Measurements from ENCODE around the gene HLCS. TPM values are rescaled to one million over a fixed set of nuclear protein-coding genes. Genes with fewer than 3 reads are reported as not detected.
A peak's percentile ranks its signal among the peaks of the same experiment; 100 is the strongest.
"Not testable (repeated sequence)": the region's sequence is repeated elsewhere in the genome, so short reads cannot be mapped to it uniquely, and the experiment has no call there.

The HLCS gene
- 9.8 TPM for polyA plus RNA-seq (2013, experiment 1 of 2)
- polyA plus RNA-seq (2013, experiment 2 of 2), result 9.5 TPM

- 2% methylated on average over 98 of the region's 101 CpGs for WGBS
- Histone ChIP-seq H3K4me1 (ENCODE audit: insufficient read depth, low read length) (0 out of 2 replicates have a peak, but pooled peaks cover 6% of the 10 kb centered on the region), H3K36me3 (ENCODE audit: insufficient read depth, low read length) (0 out of 2 replicates have a peak, but pooled peaks cover 1% of the 10 kb centered on the region), H3K4me3 (ENCODE audit: low read length) (peak within 1 kb of the TSS; percentile 77), H3K9ac (ENCODE audit: low read depth, low read length) (peak within 1 kb of the TSS; percentile 78), H3K27ac (ENCODE audit: low read depth, low read length) (peak within 1 kb of the TSS; percentile 71; the same call in 1 of the 2 replicates), H3K9me3 (ENCODE audit: insufficient read depth, low read depth, low read length) (no peaks in the 10 kb centered on the region), H3K27me3 (ENCODE audit: insufficient read depth, low read length) (no peaks in the 10 kb centered on the region)
Observed at GRCh38 chr21:36966066-36966820, at the start of gene HLCS. Gene HLCS (minus strand): TSS chr21:36966669. CDS start chr21:36966638, 31 bp downstream.

- Histone ChIP-seq H3K9ac (ENCODE audit: low read depth, low read length) (no peak overlapping the region), H3K27me3 (ENCODE audit: insufficient read depth, low read length) (peaks cover 50% of the 10 kb centered on the region), H3K9me3 (ENCODE audit: insufficient read depth, low read depth, low read length) (no peaks in the 10 kb centered on the region), H3K4me3 (ENCODE audit: low read length) (peak overlapping the region; percentile 39), H3K27ac (ENCODE audit: low read depth, low read length) (no peak overlapping the region), H3K4me1 (ENCODE audit: insufficient read depth, low read length) (peaks cover 9% of the 10 kb centered on the region; the same call in 1 of the 2 replicates), H3K36me3 (ENCODE audit: insufficient read depth, low read length) (no peaks in the 10 kb centered on the region)
- 19% methylated on average over 30 of the region's 30 CpGs for WGBS
Observed at GRCh38 chr21:37009740-37010341, 43.4 kb upstream of the HLCS start.

- Histone ChIP-seq H3K36me3 (ENCODE audit: insufficient read depth, low read length) (no peaks in the 10 kb centered on the region), H3K9me3 (ENCODE audit: insufficient read depth, low read depth, low read length) (no peaks in the 10 kb centered on the region), H3K27ac (ENCODE audit: low read depth, low read length) (no peak overlapping the region), H3K4me3 (ENCODE audit: low read length) (no peak overlapping the region), H3K9ac (ENCODE audit: low read depth, low read length) (no peak overlapping the region), H3K4me1 (ENCODE audit: insufficient read depth, low read length) (peaks cover 9% of the 10 kb centered on the region; the same call in 1 of the 2 replicates), H3K27me3 (ENCODE audit: insufficient read depth, low read length) (peaks cover 54% of the 10 kb centered on the region)
- WGBS, result 62% methylated on average over 12 of the region's 12 CpGs
Observed at GRCh38 chr21:37008724-37009123, 42.3 kb upstream of the HLCS start.

GRCh38 chr21:37006486-37007291, 40.2 kb upstream of the HLCS start, which contains the start of gene RIPPLY3:
Gene RIPPLY3 (plus strand): TSS chr21:37006702. CDS start chr21:37006773, 71 bp downstream.
- WGBS, result 2% methylated on average over 87 of the region's 87 CpGs
- peaks cover 54% of the 10 kb centered on the region for H3K27me3 ChIP-seq (ENCODE audit: insufficient read depth, low read length)
- peak within 1 kb of the TSS; percentile 62 for H3K4me3 ChIP-seq (ENCODE audit: low read length)
- H3K4me1 ChIP-seq (ENCODE audit: insufficient read depth, low read length), result peaks cover 9% of the 10 kb centered on the region; the same call in 1 of the 2 replicates
- H3K9me3 ChIP-seq (ENCODE audit: insufficient read depth, low read depth, low read length), result no peaks in the 10 kb centered on the region
- no peak within 1 kb of the TSS for H3K27ac ChIP-seq (ENCODE audit: low read depth, low read length)
- H3K36me3 ChIP-seq (ENCODE audit: insufficient read depth, low read length), result no peaks in the 10 kb centered on the region
- no peak within 1 kb of the TSS for H3K9ac ChIP-seq (ENCODE audit: low read depth, low read length)

GRCh38 chr21:37005548-37006485, 39.3 kb upstream of the HLCS start:
- no peaks in the 10 kb centered on the region for H3K36me3 ChIP-seq (ENCODE audit: insufficient read depth, low read length)
- H3K9ac ChIP-seq (ENCODE audit: low read depth, low read length), result no peak overlapping the region
- H3K4me1 ChIP-seq (ENCODE audit: insufficient read depth, low read length), result peaks cover 12% of the 10 kb centered on the region; the same call in 1 of the 2 replicates
- peak overlapping the region; percentile 62 for H3K4me3 ChIP-seq (ENCODE audit: low read length)
- H3K27ac ChIP-seq (ENCODE audit: low read depth, low read length), result no peak overlapping the region
- no peaks in the 10 kb centered on the region for H3K9me3 ChIP-seq (ENCODE audit: insufficient read depth, low read depth, low read length)
- peaks cover 54% of the 10 kb centered on the region for H3K27me3 ChIP-seq (ENCODE audit: insufficient read depth, low read length)
- 14% methylated on average over 76 of the region's 76 CpGs for WGBS

GRCh38 chr21:37003917-37004316, 37.4 kb upstream of the HLCS start:
- H3K9ac ChIP-seq (ENCODE audit: low read depth, low read length); H3K4me3 ChIP-seq (ENCODE audit: low read length); H3K27ac ChIP-seq (ENCODE audit: low read depth, low read length); H3K36me3 ChIP-seq (ENCODE audit: insufficient read depth, low read length); H3K4me1 ChIP-seq (ENCODE audit: insufficient read depth, low read length); H3K9me3 ChIP-seq (ENCODE audit: insufficient read depth, low read depth, low read length): not testable (repeated sequence)
- WGBS, result 96% methylated on average over 3 of the region's 3 CpGs
- H3K27me3 ChIP-seq (ENCODE audit: insufficient read depth, low read length), result peaks cover 45% of the 10 kb centered on the region

GRCh38 chr21:37002851-37003250, 36.4 kb upstream of the HLCS start:
- peaks cover 34% of the 10 kb centered on the region for H3K27me3 ChIP-seq (ENCODE audit: insufficient read depth, low read length)
- not testable (repeated sequence) for H3K9me3 ChIP-seq (ENCODE audit: insufficient read depth, low read depth, low read length); H3K4me3 ChIP-seq (ENCODE audit: low read length); H3K4me1 ChIP-seq (ENCODE audit: insufficient read depth, low read length); H3K27ac ChIP-seq (ENCODE audit: low read depth, low read length); H3K36me3 ChIP-seq (ENCODE audit: insufficient read depth, low read length); H3K9ac ChIP-seq (ENCODE audit: low read depth, low read length)
- 93% methylated on average over 12 of the region's 12 CpGs for WGBS

GRCh38 chr21:37001441-37001840, 35.0 kb upstream of the HLCS start:
- Histone ChIP-seq H3K9ac (ENCODE audit: low read depth, low read length) (no peak overlapping the region), H3K36me3 (ENCODE audit: insufficient read depth, low read length) (no peaks in the 10 kb centered on the region), H3K4me3 (ENCODE audit: low read length) (no peak overlapping the region), H3K27me3 (ENCODE audit: insufficient read depth, low read length) (peaks cover 20% of the 10 kb centered on the region), H3K27ac (ENCODE audit: low read depth, low read length) (no peak overlapping the region), H3K9me3 (ENCODE audit: insufficient read depth, low read depth, low read length) (no peaks in the 10 kb centered on the region), H3K4me1 (ENCODE audit: insufficient read depth, low read length) (peaks cover 3% of the 10 kb centered on the region; the same call in 1 of the 2 replicates)
- 83% methylated on average over 3 of the region's 3 CpGs for WGBS

- Histone ChIP-seq H3K4me3 (ENCODE audit: low read length) (no peak overlapping the region), H3K9me3 (ENCODE audit: insufficient read depth, low read depth, low read length) (no peaks in the 10 kb centered on the region), H3K4me1 (ENCODE audit: insufficient read depth, low read length) (peaks cover 3% of the 10 kb centered on the region; the same call in 1 of the 2 replicates), H3K27me3 (ENCODE audit: insufficient read depth, low read length) (peaks cover 10% of the 10 kb centered on the region), H3K27ac (ENCODE audit: low read depth, low read length) (no peak overlapping the region), H3K9ac (ENCODE audit: low read depth, low read length) (no peak overlapping the region), H3K36me3 (ENCODE audit: insufficient read depth, low read length) (no peaks in the 10 kb centered on the region)
- WGBS, result 87% methylated on average over 3 of the region's 4 CpGs
Observed at GRCh38 chr21:37000381-37000780, 33.9 kb upstream of the HLCS start.
